ENCODE measurements around the gene ZMIZ2.
A peak's percentile ranks its signal among the peaks of the same experiment; 100 is the strongest.

ZMIZ2 gene

DNA sequence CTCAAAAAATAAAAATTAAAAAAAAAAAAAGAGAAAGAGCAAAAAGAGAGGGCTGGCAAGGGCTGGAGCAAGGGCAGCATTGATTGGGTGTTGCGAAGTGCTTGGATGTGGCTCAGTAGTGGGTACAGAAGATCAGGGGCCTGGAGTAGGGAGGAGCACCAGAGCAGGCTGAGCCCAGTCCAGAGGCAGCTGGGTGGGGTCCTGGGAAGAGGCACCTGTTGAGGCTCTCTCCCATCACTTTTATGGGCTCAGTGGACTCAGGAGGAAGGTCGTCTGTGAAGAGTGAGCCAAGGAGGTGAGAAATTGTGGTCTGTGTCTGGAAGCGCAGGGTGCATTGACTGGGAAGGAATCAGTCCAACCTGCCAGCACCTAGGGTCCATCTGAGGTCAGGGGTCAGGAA is 11.8 kb upstream of the ZMIZ2 start:
- Histone ChIP-seq H3K4me3 (no peak overlapping the region), H3K36me3 (replicated peaks) (no peaks in the 10 kb centered on the region), H3K27me3 (ENCODE audit: low read depth) (no peaks in the 10 kb centered on the region), H3K4me1 (no peaks in the 10 kb centered on the region), H3K9me3 (no peaks in the 10 kb centered on the region)
- in situ Hi-C loops (cut with MboI; ENCODE audit: low sequenced_read_pairs) = no loop called here
- no peak for DNase-seq (ENCODE audit: low spot score in 2 of 2)

DNA sequence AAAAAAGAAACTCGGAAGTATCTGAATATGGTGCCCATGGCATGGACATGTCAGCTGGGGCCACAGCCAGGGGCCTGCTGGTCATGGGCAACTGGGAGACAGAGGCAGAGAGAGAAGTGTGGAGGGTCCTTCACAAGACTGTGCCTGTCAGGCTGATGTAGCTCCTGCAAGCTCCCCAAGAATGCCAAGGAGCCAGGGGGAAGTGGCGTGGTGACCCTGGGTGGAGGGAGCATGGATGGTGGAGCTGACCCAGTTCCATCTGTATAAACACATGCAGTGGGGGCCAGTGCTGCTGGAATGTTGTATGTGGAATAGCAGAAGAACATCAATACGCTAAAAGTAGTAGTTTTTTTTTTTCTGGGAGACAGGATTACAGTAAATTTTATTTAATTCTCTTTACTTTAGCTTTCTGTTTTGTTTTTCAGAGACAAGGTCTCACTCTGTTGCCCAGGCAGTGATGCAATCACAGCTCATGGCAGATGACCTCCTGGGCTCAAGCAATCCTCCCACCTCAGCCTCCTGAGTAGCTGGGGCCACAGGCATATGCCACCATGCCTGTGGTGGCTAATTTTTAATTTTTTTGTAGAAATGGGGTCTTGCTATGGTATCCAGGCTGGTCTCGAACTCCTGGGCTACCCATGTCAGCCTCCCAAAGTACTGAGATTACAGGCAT is 10.5 kb upstream of the ZMIZ2 start:
- Histone ChIP-seq H3K36me3 (replicated peaks) (no peaks in the 10 kb centered on the region), H3K4me3 (no peak overlapping the region), H3K27me3 (ENCODE audit: low read depth) (no peaks in the 10 kb centered on the region), H3K4me1 (no peaks in the 10 kb centered on the region), H3K9me3 (no peaks in the 10 kb centered on the region)
- in situ Hi-C loops (cut with MboI; ENCODE audit: low sequenced_read_pairs) = no loop called here
- no peak for DNase-seq (ENCODE audit: low spot score in 2 of 2)

- Histone ChIP-seq H3K36me3 (replicated peaks) (no peaks in the 10 kb centered on the region), H3K9me3 (no peaks in the 10 kb centered on the region), H3K27me3 (ENCODE audit: low read depth) (no peaks in the 10 kb centered on the region), H3K4me3 (no peak overlapping the region), H3K4me1 (peaks cover 7% of the 10 kb centered on the region)
- in situ Hi-C loops (cut with MboI; ENCODE audit: low sequenced_read_pairs) = no loop called here
- DNase-seq (ENCODE audit: low spot score in 2 of 2) = no peak
Measured at GRCh38 chr7:44738876-44739665, 9.6 kb upstream of the ZMIZ2 start.

- in situ Hi-C loops (cut with MboI; ENCODE audit: low sequenced_read_pairs) = no loop called here
- DNase-seq (ENCODE audit: low spot score in 2 of 2) = no peak
- no peaks in the 10 kb centered on the region for H3K9me3 ChIP-seq
Measured at GRCh38 chr7:44740055-44740454, 8.6 kb upstream of the ZMIZ2 start.

DNA sequence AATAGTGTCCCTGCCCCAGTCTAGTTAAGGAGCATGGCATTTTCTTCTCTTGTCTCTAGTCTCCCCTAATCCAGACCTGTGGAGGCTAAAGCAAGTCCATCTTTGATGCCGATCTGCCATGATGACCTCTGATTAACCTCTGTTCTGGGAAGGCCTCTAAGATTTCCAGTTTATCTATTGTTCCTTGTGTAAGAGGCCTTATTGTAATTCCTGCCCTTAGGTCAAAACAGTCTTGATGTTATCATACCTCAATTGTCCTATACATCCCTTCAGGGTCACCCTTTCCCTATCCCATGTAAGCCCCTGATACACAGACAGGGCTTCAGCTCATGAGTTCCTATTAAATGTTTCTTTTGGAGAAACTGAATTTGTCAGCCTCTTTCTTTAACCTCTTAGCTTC is 4.9 kb upstream of the ZMIZ2 start:
- Histone ChIP-seq H3K4me1 (peaks cover 16% of the 10 kb centered on the region), H3K4me3 (no peak overlapping the region), H3K9me3 (no peaks in the 10 kb centered on the region), H3K36me3 (replicated peaks) (no peaks in the 10 kb centered on the region), H3K27me3 (ENCODE audit: low read depth) (no peaks in the 10 kb centered on the region)
- in situ Hi-C loops (cut with MboI; ENCODE audit: low sequenced_read_pairs) = no loop called here
- DNase-seq (ENCODE audit: low spot score in 2 of 2) = peak in 1 of 2 experiments; percentile 56

More at GRCh38 chr7:44740055-44740454, 8.6 kb upstream of the ZMIZ2 start:
- peaks cover 12% of the 10 kb centered on the region for H3K4me1 ChIP-seq
- H3K4me3 ChIP-seq = no peak overlapping the region
- H3K36me3 ChIP-seq (replicated peaks) = no peaks in the 10 kb centered on the region
- no peaks in the 10 kb centered on the region for H3K27me3 ChIP-seq (ENCODE audit: low read depth)

- no peaks in the 10 kb centered on the region for H3K27me3 ChIP-seq (ENCODE audit: low read depth)
- H3K36me3 ChIP-seq (replicated peaks) = peaks cover 10% of the 10 kb centered on the region
- H3K9me3 ChIP-seq = no peaks in the 10 kb centered on the region
- DNase-seq (ENCODE audit: low spot score in 2 of 2) = no peak
- in situ Hi-C loops (cut with MboI; ENCODE audit: low sequenced_read_pairs) = no loop called here
- peaks cover 8% of the 10 kb centered on the region for H3K4me1 ChIP-seq
- H3K4me3 ChIP-seq = peak overlapping the region; percentile 69
Measured at GRCh38 chr7:44748948-44749731, 493 bp downstream of the ZMIZ2 start.

GRCh38 chr7:44749992-44750391 is 1.3 kb downstream of the ZMIZ2 start:
- no peak for DNase-seq (ENCODE audit: low spot score in 2 of 2)
- Histone ChIP-seq H3K9me3 (no peaks in the 10 kb centered on the region), H3K27me3 (ENCODE audit: low read depth) (no peaks in the 10 kb centered on the region), H3K4me1 (peaks cover 4% of the 10 kb centered on the region), H3K4me3 (no peak overlapping the region; the same call in 1 of the 2 replicates), H3K36me3 (replicated peaks) (peaks cover 10% of the 10 kb centered on the region)
- in situ Hi-C loops (cut with MboI; ENCODE audit: low sequenced_read_pairs) = no loop called here

DNA sequence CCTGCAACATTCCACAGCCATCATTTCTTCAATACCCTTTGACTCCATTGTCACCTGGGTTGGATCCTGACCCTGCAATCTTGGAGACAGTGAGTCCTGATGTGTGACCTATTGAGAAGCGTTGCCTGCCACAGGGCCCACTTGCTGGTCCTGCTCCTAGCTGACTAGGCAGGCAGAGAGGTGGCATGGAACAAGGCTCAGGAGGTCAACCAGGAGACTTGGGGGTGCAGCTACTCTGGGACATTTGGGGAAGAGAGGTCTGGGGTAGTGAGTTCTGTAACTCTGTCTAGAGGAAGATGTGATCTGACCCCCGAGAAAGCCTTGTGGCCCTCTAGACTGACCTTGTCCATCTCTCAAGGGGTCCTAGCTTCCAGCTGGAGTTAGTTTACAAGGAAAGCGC is 1.8 kb downstream of the ZMIZ2 start:
- no peak overlapping the region for H3K4me3 ChIP-seq
- H3K4me1 ChIP-seq = peaks cover 4% of the 10 kb centered on the region
- no peak for DNase-seq (ENCODE audit: low spot score in 2 of 2)
- peaks cover 10% of the 10 kb centered on the region for H3K36me3 ChIP-seq (replicated peaks)
- in situ Hi-C loops (cut with MboI; ENCODE audit: low sequenced_read_pairs) = no loop called here
- H3K9me3 ChIP-seq = no peaks in the 10 kb centered on the region
- H3K27me3 ChIP-seq (ENCODE audit: low read depth) = no peaks in the 10 kb centered on the region

DNA sequence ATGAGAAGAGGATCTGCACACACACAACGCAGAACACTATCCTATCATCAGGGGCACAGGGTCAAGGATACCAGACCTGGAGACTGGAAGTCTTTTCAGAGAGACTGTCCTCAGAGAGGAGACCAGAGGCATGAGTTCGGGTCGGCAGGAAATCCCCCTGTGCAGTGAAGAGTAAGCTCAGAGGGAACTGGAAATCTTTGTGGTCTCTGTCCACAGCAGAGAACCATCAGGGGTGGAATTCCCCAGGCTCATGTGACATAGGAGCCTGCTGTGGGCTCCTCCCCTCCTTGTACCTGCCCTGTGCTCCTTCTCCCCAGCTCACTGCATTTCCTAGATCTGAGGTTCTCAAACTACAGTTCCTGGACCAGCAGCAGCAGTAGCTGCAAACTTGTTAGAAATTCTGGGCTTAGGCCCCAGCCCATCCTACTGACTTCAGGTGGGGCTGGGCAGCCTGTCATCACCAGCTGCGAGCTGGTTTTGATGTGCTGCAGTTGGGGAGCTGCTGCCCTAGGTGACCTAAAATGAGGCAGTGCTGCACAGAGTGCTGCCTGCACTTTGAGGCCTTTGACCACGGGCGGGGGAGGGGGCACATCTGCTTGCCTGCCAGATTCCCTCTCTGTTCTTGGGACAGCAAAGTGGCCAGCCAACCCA is 2.4 kb downstream of the ZMIZ2 start:
- Histone ChIP-seq H3K36me3 (replicated peaks) (peaks cover 10% of the 10 kb centered on the region), H3K9me3 (no peaks in the 10 kb centered on the region), H3K27me3 (ENCODE audit: low read depth) (no peaks in the 10 kb centered on the region), H3K4me3 (no peak overlapping the region), H3K4me1 (peaks cover 4% of the 10 kb centered on the region)
- in situ Hi-C loops (cut with MboI; ENCODE audit: low sequenced_read_pairs) = no loop called here
- no peak for DNase-seq (ENCODE audit: low spot score in 2 of 2)

DNA sequence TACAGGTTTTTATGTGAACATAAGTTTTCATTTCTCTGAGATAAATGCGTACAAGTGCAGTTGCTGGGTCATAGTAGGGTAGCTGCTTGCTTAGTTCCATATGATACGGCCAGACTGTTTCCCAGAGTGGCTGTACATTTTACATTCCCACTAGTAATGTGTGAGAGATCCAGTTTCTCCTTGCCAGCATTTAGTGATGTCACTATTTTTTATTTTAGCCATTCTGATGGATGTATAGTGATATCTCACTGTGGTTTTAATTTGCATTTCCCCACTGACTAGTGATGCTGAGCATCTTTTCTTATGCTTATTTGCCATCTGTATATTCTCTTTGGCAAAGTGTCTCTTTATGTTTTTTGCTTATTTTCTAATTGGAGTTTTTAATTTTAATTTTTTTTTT is 4.2 kb downstream of the ZMIZ2 start:
- no peak overlapping the region for H3K4me3 ChIP-seq
- DNase-seq (ENCODE audit: low spot score in 2 of 2) = no peak
- H3K36me3 ChIP-seq (replicated peaks) = peaks cover 10% of the 10 kb centered on the region
- no peaks in the 10 kb centered on the region for H3K27me3 ChIP-seq (ENCODE audit: low read depth)
- H3K4me1 ChIP-seq = peaks cover 2% of the 10 kb centered on the region
- in situ Hi-C loops (cut with MboI; ENCODE audit: low sequenced_read_pairs) = no loop called here
- no peaks in the 10 kb centered on the region for H3K9me3 ChIP-seq

- H3K36me3 ChIP-seq (replicated peaks) = peaks cover 10% of the 10 kb centered on the region
- H3K4me3 ChIP-seq = no peak overlapping the region
- no peaks in the 10 kb centered on the region for H3K4me1 ChIP-seq
- H3K9me3 ChIP-seq = no peaks in the 10 kb centered on the region
- no peak for DNase-seq (ENCODE audit: low spot score in 2 of 2)
- no peaks in the 10 kb centered on the region for H3K27me3 ChIP-seq (ENCODE audit: low read depth)
- in situ Hi-C loops (cut with MboI; ENCODE audit: low sequenced_read_pairs) = no loop called here
Measured at GRCh38 chr7:44754802-44755697, 6.4 kb downstream of the ZMIZ2 start.

GRCh38 chr7:44755698-44756627 is 7.3 kb downstream of the ZMIZ2 start:
- no peak for DNase-seq (ENCODE audit: low spot score in 2 of 2)
- Histone ChIP-seq H3K4me3 (no peak overlapping the region), H3K27me3 (ENCODE audit: low read depth) (no peaks in the 10 kb centered on the region), H3K36me3 (replicated peaks) (peaks cover 3% of the 10 kb centered on the region), H3K4me1 (no peaks in the 10 kb centered on the region), H3K9me3 (no peaks in the 10 kb centered on the region)
- in situ Hi-C loops (cut with MboI; ENCODE audit: low sequenced_read_pairs) = no loop called here
